Ovary (tissue), 9 donors: ENCODE results near the gene ATXN7. TPM values are rescaled to one million over a fixed set of nuclear protein-coding genes. Genes with fewer than 3 reads are reported as not detected.

Source experiments
- DNase-seq, 5 donors: peaks; one replicate each; pipeline ENCODE4 v3.0.0-alpha.2; 2019 to 2020
- H3K27ac ChIP-seq, 2 donors: fragments of 200-600 bp; one replicate each; pipeline versions ENCODE4 v1.5.1 to v1.8.0; 2019 to 2022
- H3K27me3 ChIP-seq: fragments of 200-600 bp; one replicate; pipeline ENCODE4 v1.8.0; 2022
- H3K36me3 ChIP-seq: fragments of 200-600 bp; sonication (generic); one replicate; pipeline ENCODE4 v1.5.1; 2019
- H3K4me1 ChIP-seq: one replicate; pipeline ENCODE4 v1.8.1; 2013; ENCODE audit warnings: mild to moderate bottlenecking, moderate library complexity; ENCODE audit not compliant: insufficient read depth
- H3K4me3 ChIP-seq: fragments of 200-600 bp; sonication (generic); one replicate; pipeline ENCODE4 v1.5.1; 2017
- H3K9me3 ChIP-seq, 2 donors: fragments of 200-600 bp in 1 of 2; sonication (generic) in 1 of 2; one replicate each; pipeline versions ENCODE4 v1.5.1 to v1.8.1; 2013 to 2019; ENCODE audit warnings: mild to moderate bottlenecking in 1 of 2, moderate library complexity in 1 of 2
- CTCF ChIP-seq, 3 donors: fragments of 450-650 bp in 2 of 3; fragments of 200-600 bp in 1 of 3; IDR thresholded peaks; one replicate each; pipeline versions ENCODE4 v1.5.1 to v1.8.0; 2016 to 2022; ENCODE audit warnings: antibody characterized with exemption in 3 of 3, mild to moderate bottlenecking in 1 of 3
- EP300 ChIP-seq: sonication (generic); formaldehyde crosslinking; IDR thresholded peaks from one replicate; pipeline ENCODE4 v1.6.1; 2017; ENCODE audit warnings: antibody characterized with exemption
- POLR2A ChIP-seq: fragments of 450-650 bp; IDR thresholded peaks from one replicate; pipeline ENCODE4 v1.6.1; 2017; ENCODE audit warnings: antibody characterized with exemption, mild to moderate bottlenecking, moderate library complexity
- WGBS, 3 donors: extraction: QIAGEN DNeasy Blood & Tissue Kit in 1 of 3; methylation state at CpG; one replicate each; pipeline versions ENCODE4 v1.1.5 to v1.1.7; 2013 to 2017; 5-methylcytosine and 5-hydroxymethylcytosine counted together
- intact Hi-C, 4 donors: fragments of 100-400 bp; cut with DNase I; formaldehyde crosslinking; loops; one replicate each; pipeline versions ENCODE4 v1.11.0 to v1.15.1; 2022 to 2023
- polyA plus RNA-seq, 2 donors: library from polyadenylated mRNA; stranded (reverse); fragments of 200-250 nt in 1 of 2; fragments of 350-450 nt in 1 of 2; fragmentation: Illumina TruSeq in 1 of 2; extraction: RNeasy Lipid Tissue Mini Kit (QIAGEN cat#74804) in 1 of 2; gene quantifications; one replicate each; pipeline ENCODE4 v1.2.3, GENCODE V29; 2013 to 2014
- total RNA-seq, 7 donors: library from RNA; depleted of rRNA in 2 of 7; stranded (reverse); fragments of >200 nt in 2 of 7; fragmentation: NEBNext Ultra II Directional in 3 of 7; extraction: Animal tissue kit (Norgen Biotek cat#: 25700) in 3 of 7; gene quantifications; one replicate each; pipeline versions ENCODE4 v1.1.0 to v1.2.4, GENCODE V29; 2016 to 2023
- donor health status: DM: no; HTN: no; CAD: no; lungs with moderate emphysema.
- donor health status: DM: no; HTN: no; CAD: no.
- donor health status: Bipolar disorder and iron deficiency.
- donor health status: DM: yes; HTN: yes; CAD: no.
- donor health status: DM: no; HTN: no; CAD: no.
- donor health status: DM: yes; HTN: yes; CAD: no.

ATXN7 gene
- total and polyA plus RNA-seq, 9 donors, result 4.3 to 47.0 (median 27.7) TPM

GRCh38 chr3:63847718-63848450, 15.8 kb upstream of the ATXN7 start:
- no peaks in the 10 kb centered on the region for H3K36me3 ChIP-seq
- no peaks in the 10 kb centered on the region for H3K27me3 ChIP-seq
- WGBS, 3 donors, result 79 to 92% (median 82%) methylated on average over 1 of the region's 1 CpG
- H3K4me3 ChIP-seq, result no peak overlapping the region
- no peaks in the 10 kb centered on the region for H3K4me1 ChIP-seq
- no peak for TF ChIP-seq CTCF (IDR thresholded peaks at IDR 0.05)
- TF ChIP-seq EP300, result no peak
- TF ChIP-seq POLR2A, result no peak
- no peaks in the 10 kb centered on the region for H3K9me3 ChIP-seq
- no peak overlapping the region for H3K27ac ChIP-seq
- intact Hi-C loops, result no loop called here
- no peak for DNase-seq

- H3K4me3 ChIP-seq, result no peak overlapping the region
- no peaks in the 10 kb centered on the region for H3K4me1 ChIP-seq
- H3K27me3 ChIP-seq, result no peaks in the 10 kb centered on the region
- 97 to 99% (median 99%) methylated on average over 4 of the region's 4 CpGs for WGBS, 3 donors
- H3K27ac ChIP-seq, result no peak overlapping the region
- DNase-seq, result no peak
- intact Hi-C loops, result no loop called here
- no peaks in the 10 kb centered on the region for H3K36me3 ChIP-seq
- TF ChIP-seq EP300, result no peak
- no peak for TF ChIP-seq CTCF (IDR thresholded peaks at IDR 0.05)
- no peak for TF ChIP-seq POLR2A
- H3K9me3 ChIP-seq, result no peaks in the 10 kb centered on the region
Observed at GRCh38 chr3:63849175-63849574, 14.5 kb upstream of the ATXN7 start.

GRCh38 chr3:63851287-63851686, 12.4 kb upstream of the ATXN7 start:
- TF ChIP-seq EP300, result no peak
- TF ChIP-seq POLR2A, result no peak
- TF ChIP-seq CTCF (IDR thresholded peaks at IDR 0.05), result no peak
- DNase-seq, result no peak

GRCh38 chr3:63853106-63853505, 10.6 kb upstream of the ATXN7 start:
- no peak for DNase-seq
- no peaks in the 10 kb centered on the region for H3K4me1 ChIP-seq
- TF ChIP-seq POLR2A, result no peak
- no peak for TF ChIP-seq CTCF (IDR thresholded peaks at IDR 0.05)
- no peak for TF ChIP-seq EP300
- intact Hi-C loops, result no loop called here
- no peaks in the 10 kb centered on the region for H3K9me3 ChIP-seq
- H3K36me3 ChIP-seq, result no peaks in the 10 kb centered on the region
- H3K4me3 ChIP-seq, result no peak overlapping the region
- H3K27me3 ChIP-seq, result no peaks in the 10 kb centered on the region
- WGBS, 3 donors, result 84 to 87% (median 86%) methylated on average over 4 of the region's 4 CpGs
- no peak overlapping the region for H3K27ac ChIP-seq

More at GRCh38 chr3:63851287-63851686, 12.4 kb upstream of the ATXN7 start:
- Histone ChIP-seq H3K4me3 (no peak overlapping the region), H3K4me1 (no peaks in the 10 kb centered on the region), H3K27me3 (no peaks in the 10 kb centered on the region), H3K9me3 (no peaks in the 10 kb centered on the region), H3K36me3 (no peaks in the 10 kb centered on the region), H3K27ac (no peak overlapping the region)
- WGBS, 3 donors, result 98 to 99% (median 98%) methylated on average over 3 of the region's 3 CpGs
- intact Hi-C loops, result no loop called here
